Esophagus squamous epithelium (tissue), 4 donors: Measurements from ENCODE around the gene PTPN1.

Experiments
- POLR2A ChIP-seq, 4 donors: fragments of 450-650 bp; IDR thresholded peaks; one replicate each; pipeline ENCODE4 v1.6.1; 2017; ENCODE audit warnings: antibody characterized with exemption in 4 of 4, mild to moderate bottlenecking in 4 of 4, moderate library complexity in 3 of 4
- TF ChIP-seq, protein P1 (sequence below), 6 experiments: fragments of 450-650 bp in 4 of 6; fragments of 200-600 bp in 2 of 6; sonication (generic) in 2 of 6; IDR thresholded peaks; one replicate each; pipeline ENCODE4 v1.5.1; 2016 to 2019; ENCODE audit warnings: antibody characterized with exemption in 6 of 6, mild to moderate bottlenecking in 4 of 6, moderate library complexity in 4 of 6

DNA sequence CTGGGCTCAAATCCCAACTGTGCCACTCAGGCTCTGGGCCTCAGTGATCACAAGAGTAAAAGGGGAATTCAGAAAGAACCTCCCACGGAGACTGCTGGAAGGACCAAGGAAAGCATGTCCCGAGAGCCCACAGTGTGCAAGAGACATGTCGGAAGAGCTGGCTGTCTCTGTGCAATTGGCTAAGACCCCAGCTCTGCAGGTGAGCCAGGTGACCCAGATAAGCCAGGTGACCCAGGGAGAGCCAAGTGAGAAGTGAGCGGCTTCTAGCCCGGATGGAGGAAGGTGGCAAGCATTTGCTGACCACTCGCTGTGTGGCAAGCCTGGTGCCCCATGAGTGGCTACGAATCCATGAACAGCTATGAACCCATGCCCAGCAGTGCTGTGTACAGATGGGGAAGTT, 122.1 kb downstream of the PTPN1 start:
- TF ChIP-seq, protein P1, sequence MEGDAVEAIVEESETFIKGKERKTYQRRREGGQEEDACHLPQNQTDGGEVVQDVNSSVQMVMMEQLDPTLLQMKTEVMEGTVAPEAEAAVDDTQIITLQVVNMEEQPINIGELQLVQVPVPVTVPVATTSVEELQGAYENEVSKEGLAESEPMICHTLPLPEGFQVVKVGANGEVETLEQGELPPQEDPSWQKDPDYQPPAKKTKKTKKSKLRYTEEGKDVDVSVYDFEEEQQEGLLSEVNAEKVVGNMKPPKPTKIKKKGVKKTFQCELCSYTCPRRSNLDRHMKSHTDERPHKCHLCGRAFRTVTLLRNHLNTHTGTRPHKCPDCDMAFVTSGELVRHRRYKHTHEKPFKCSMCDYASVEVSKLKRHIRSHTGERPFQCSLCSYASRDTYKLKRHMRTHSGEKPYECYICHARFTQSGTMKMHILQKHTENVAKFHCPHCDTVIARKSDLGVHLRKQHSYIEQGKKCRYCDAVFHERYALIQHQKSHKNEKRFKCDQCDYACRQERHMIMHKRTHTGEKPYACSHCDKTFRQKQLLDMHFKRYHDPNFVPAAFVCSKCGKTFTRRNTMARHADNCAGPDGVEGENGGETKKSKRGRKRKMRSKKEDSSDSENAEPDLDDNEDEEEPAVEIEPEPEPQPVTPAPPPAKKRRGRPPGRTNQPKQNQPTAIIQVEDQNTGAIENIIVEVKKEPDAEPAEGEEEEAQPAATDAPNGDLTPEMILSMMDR (IDR thresholded peaks at IDR 0.05), result no peak
- TF ChIP-seq POLR2A (IDR thresholded peaks at IDR 0.05), result no peak
